HEK293 (cell line): ENCODE measurements around the gene KRTAP5-1.

Source experiments
- CTCF ChIA-PET: fragments of 350-600 bp; formaldehyde crosslinking; extraction: SDS; loops from one replicate; lab custom pipeline; 2021; ENCODE audit warnings: antibody characterized with exemption; lab: Yijun Ruan, JAX
- POLR2A ChIA-PET: fragments of 300-600 bp; formaldehyde crosslinking; extraction: SDS; loops from one replicate; lab custom pipeline; 2020; ENCODE audit warnings: antibody characterized with exemption, inconsistent platforms; lab: Yijun Ruan, JAX
- H3K27ac ChIP-seq: fragments of 200-500 bp; sonication (Bioruptor generic); 2 replicates; pipeline ENCODE4 v1.5.1; 2014; ENCODE audit warnings: low read depth, low read length, control low read depth, inconsistent platforms; ENCODE audit errors: extremely low read depth
- H3K36me3 ChIP-seq, 2 experiments: fragments of 200-500 bp in 1 of 2; sonication (Bioruptor generic) in 1 of 2; 1 replicate in 1 of 2; 2 replicates in 1 of 2; pipeline ENCODE4 v1.5.1; 2014 to 2017; ENCODE audit warnings: inconsistent platforms in 2 of 2, low read length in 2 of 2; ENCODE audit not compliant: control insufficient read depth in 2 of 2, insufficient read depth in 1 of 2
- H3K4me1 ChIP-seq: fragments of 200-500 bp; sonication (Bioruptor generic); 2 replicates; pipeline ENCODE4 v1.5.1; 2014; ENCODE audit warnings: mild to moderate bottlenecking, low read length, inconsistent platforms; ENCODE audit not compliant: control insufficient read depth, insufficient read depth
- H3K4me3 ChIP-seq: 2 replicates; pipeline ENCODE4 v1.5.1; 2011; ENCODE audit warnings: low read depth, mild to moderate bottlenecking, control low read depth, low read length, moderate library complexity
- H3K9me3 ChIP-seq: fragments of 200-500 bp; sonication (Bioruptor generic); 2 replicates; pipeline ENCODE4 v1.5.1; 2014; ENCODE audit warnings: low read depth, low read length, inconsistent platforms; ENCODE audit not compliant: control insufficient read depth, insufficient read depth
- BCL11A ChIP-seq: fragments of 450-650 bp; formaldehyde crosslinking; IDR thresholded peaks from 2 replicates; pipeline ENCODE4 v1.5.1; 2016; ENCODE audit warnings: low read depth, missing biosample characterization, missing genetic modification characterization
- GLI4 ChIP-seq: fragments of 450-650 bp; formaldehyde crosslinking; IDR thresholded peaks from 2 replicates; pipeline ENCODE4 v1.5.1; 2016; ENCODE audit warnings: missing biosample characterization, missing genetic modification characterization
- GLIS1 ChIP-seq: fragments of 450-650 bp; formaldehyde crosslinking; IDR thresholded peaks from 2 replicates; pipeline ENCODE4 v1.5.1; 2016; ENCODE audit warnings: missing biosample characterization, missing genetic modification characterization
- KLF1 ChIP-seq: fragments of 450-650 bp; formaldehyde crosslinking; IDR thresholded peaks from 2 replicates; pipeline ENCODE4 v1.5.1; 2016; ENCODE audit warnings: missing biosample characterization, missing genetic modification characterization
- MEIS1 ChIP-seq: sonication (generic); formaldehyde crosslinking; IDR thresholded peaks from 2 replicates; pipeline ENCODE4 v1.8.1; 2022; ENCODE audit warnings: missing genetic modification reagents, mild to moderate bottlenecking, borderline replicate concordance
- OSR2 ChIP-seq: fragments of 450-650 bp; formaldehyde crosslinking; IDR thresholded peaks from 2 replicates; pipeline ENCODE4 v1.5.1; 2016; ENCODE audit warnings: missing biosample characterization, missing genetic modification characterization
- SETDB1 ChIP-seq: IDR thresholded peaks from one replicate; pipeline ENCODE4 v1.6.1; 2017; ENCODE audit warnings: mild to moderate bottlenecking, low read length, moderate library complexity, mixed read lengths; ENCODE audit not compliant: insufficient read length
- ZBTB17 ChIP-seq: fragments of 450-650 bp; formaldehyde crosslinking; IDR thresholded peaks from 2 replicates; pipeline ENCODE4 v1.5.1; 2016; ENCODE audit warnings: missing biosample characterization, missing genetic modification characterization
- ZFP37 ChIP-seq: fragments of 450-650 bp; formaldehyde crosslinking; IDR thresholded peaks from 2 replicates; pipeline ENCODE4 v1.5.1; 2016; ENCODE audit warnings: missing biosample characterization, missing genetic modification characterization
- ZNF121 ChIP-seq: fragments of 450-650 bp; formaldehyde crosslinking; IDR thresholded peaks from 2 replicates; pipeline ENCODE4 v1.5.1; 2016; ENCODE audit warnings: missing biosample characterization, missing genetic modification characterization
- ZNF23 ChIP-seq: fragments of 450-650 bp; formaldehyde crosslinking; IDR thresholded peaks from 2 replicates; pipeline ENCODE4 v1.5.1; 2016; ENCODE audit warnings: missing biosample characterization, missing genetic modification characterization, borderline replicate concordance
- ZNF391 ChIP-seq: fragments of 450-650 bp; formaldehyde crosslinking; IDR thresholded peaks from 2 replicates; pipeline ENCODE4 v1.5.1; 2016; ENCODE audit warnings: low read depth, missing biosample characterization, missing genetic modification characterization, borderline replicate concordance
- ZNF530 ChIP-seq: fragments of 450-650 bp; formaldehyde crosslinking; IDR thresholded peaks from 2 replicates; pipeline ENCODE4 v1.5.1; 2016; ENCODE audit warnings: low read depth, missing biosample characterization, missing genetic modification characterization
- ZNF555 ChIP-seq: fragments of 450-650 bp; formaldehyde crosslinking; conservative IDR thresholded peaks from 2 replicates; pipeline ENCODE4 v1.5.1; 2017; ENCODE audit warnings: missing biosample characterization, mild to moderate bottlenecking, missing genetic modification characterization, inconsistent platforms
- ZNF585B ChIP-seq: fragments of 450-650 bp; formaldehyde crosslinking; IDR thresholded peaks from 2 replicates; pipeline ENCODE4 v1.5.1; 2016; ENCODE audit warnings: missing biosample characterization, missing genetic modification characterization
- ZNF660 ChIP-seq: fragments of 450-650 bp; IDR thresholded peaks from 2 replicates; pipeline ENCODE4 v1.5.1; 2018; ENCODE audit warnings: missing biosample characterization, mild to moderate bottlenecking, missing genetic modification characterization
- ZNF768 ChIP-seq: fragments of 450-650 bp; formaldehyde crosslinking; IDR thresholded peaks from 2 replicates; pipeline ENCODE4 v1.5.1; 2018; ENCODE audit warnings: missing biosample characterization, mild to moderate bottlenecking, missing genetic modification characterization
- ZNF837 ChIP-seq: fragments of 450-650 bp; formaldehyde crosslinking; IDR thresholded peaks from 2 replicates; pipeline ENCODE4 v1.5.1; 2016; ENCODE audit warnings: missing biosample characterization, missing genetic modification characterization
- TF ChIP-seq, protein P1 (sequence below): fragments of 450-650 bp; formaldehyde crosslinking; IDR thresholded peaks from 2 replicates; pipeline ENCODE4 v1.5.1; 2016; ENCODE audit warnings: missing biosample characterization, missing genetic modification characterization, borderline replicate concordance
- TF ChIP-seq, protein P2 (sequence below): fragments of 450-650 bp; formaldehyde crosslinking; IDR thresholded peaks from 2 replicates; pipeline ENCODE4 v1.5.1; 2016; ENCODE audit warnings: missing biosample characterization, missing genetic modification characterization
- TF ChIP-seq, protein P3 (sequence below): fragments of 450-650 bp; IDR thresholded peaks from 2 replicates; pipeline ENCODE4 v1.5.1; 2018; ENCODE audit warnings: missing biosample characterization, mild to moderate bottlenecking, missing genetic modification characterization
- TF ChIP-seq, protein P4 (sequence below): sonication (generic); formaldehyde crosslinking; IDR thresholded peaks from 2 replicates; pipeline ENCODE4 v1.8.1; 2022; ENCODE audit warnings: mild to moderate bottlenecking, moderate library complexity, missing genetic modification reagents
- TF ChIP-seq, protein P5 (sequence below): fragments of 450-650 bp; formaldehyde crosslinking; IDR thresholded peaks from 2 replicates; pipeline ENCODE4 v1.5.1; 2016; ENCODE audit warnings: missing biosample characterization, missing genetic modification characterization
- TF ChIP-seq, protein P6 (sequence below): fragments of 450-650 bp; formaldehyde crosslinking; IDR thresholded peaks from 2 replicates; pipeline ENCODE4 v1.5.1; 2017; ENCODE audit warnings: missing biosample characterization, missing genetic modification characterization

The KRTAP5-1 gene

DNA sequence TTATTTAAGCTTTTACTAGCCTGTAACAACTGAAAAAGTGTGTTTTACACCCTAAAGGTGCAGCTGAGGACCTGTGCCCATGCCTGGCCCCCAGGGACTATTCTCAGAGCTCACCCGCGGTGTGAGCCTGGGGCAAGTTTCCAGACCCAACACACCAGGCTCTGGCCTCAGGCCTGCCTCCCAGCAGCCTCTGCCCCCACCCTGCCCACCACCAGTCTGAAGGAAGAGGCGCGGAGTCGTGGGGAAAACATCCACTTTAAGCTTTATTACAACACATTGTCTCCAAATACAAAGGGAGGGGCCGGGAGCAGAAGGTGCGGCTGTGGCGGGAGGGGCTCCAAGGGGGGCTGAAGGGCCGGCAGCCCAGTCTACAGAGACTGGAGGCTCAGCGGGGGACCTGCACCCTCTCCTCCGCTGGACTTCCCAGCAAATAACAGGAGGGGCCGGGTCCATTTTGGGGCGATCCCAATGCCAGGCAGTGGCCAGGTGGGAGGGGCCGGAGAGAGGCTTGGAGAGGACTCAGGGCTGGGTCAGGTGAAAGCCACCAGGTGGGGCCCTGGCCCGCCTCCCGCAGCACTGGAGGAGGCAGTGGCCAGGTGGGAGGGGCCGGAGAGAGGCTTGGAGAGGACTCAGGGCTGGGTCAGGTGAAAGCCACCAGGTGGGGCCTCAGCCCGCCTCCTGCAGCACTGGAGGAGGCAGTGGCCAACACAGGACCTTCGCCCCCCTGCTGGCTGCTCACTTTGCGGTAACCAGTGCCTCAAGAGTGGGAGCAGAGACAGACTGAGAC lies 31.1 kb downstream of the KRTAP5-1 start:
- Histone ChIP-seq H3K4me1 (no peaks in the 10 kb centered on the region), H3K27ac (no peak overlapping the region), H3K4me3 (no peak overlapping the region), H3K36me3 (peaks cover 0 to 15% of the 10 kb centered on the region in 2 experiments; a peak in 1 of 3 replicates), H3K9me3 (no peaks in the 10 kb centered on the region)
- ChIA-PET CTCF (interaction anchor here (1.0 to 2.4 kb wide), 3 partner anchors 20 to 87 kb away, joined by 3 to 19 read pairs (median 3); no protein-coding TSS in a partner anchor), POLR2A (interaction anchor here (0.8 to 1.4 kb wide), 2 partner anchors 10 to 21 kb away, joined by 3 to 6 read pairs; no protein-coding TSS in a partner anchor)
- peak; percentile 30; the same call in 1 of the 2 replicates for TF ChIP-seq KLF1 (tag by site-specific recombination)
- TF ChIP-seq ZNF837 (tag by site-specific recombination), result no peak
- TF ChIP-seq ZBTB17 (tag by site-specific recombination), result no peak
- no peak for TF ChIP-seq ZNF660 (tag by site-specific recombination)
- TF ChIP-seq MEIS1, result no peak
- TF ChIP-seq ZNF555 (tag by site-specific recombination), result no peak
- no peak for TF ChIP-seq ZNF23
- TF ChIP-seq ZNF585B (tag by site-specific recombination), result no peak
- no peak for TF ChIP-seq GLI4 (tag by site-specific recombination)
- no peak for TF ChIP-seq ZFP37 (tag by site-specific recombination)
- no peak for TF ChIP-seq ZNF768 (tag by site-specific recombination)
- TF ChIP-seq GLIS1, result peak; percentile 87
- TF ChIP-seq, protein P1, sequence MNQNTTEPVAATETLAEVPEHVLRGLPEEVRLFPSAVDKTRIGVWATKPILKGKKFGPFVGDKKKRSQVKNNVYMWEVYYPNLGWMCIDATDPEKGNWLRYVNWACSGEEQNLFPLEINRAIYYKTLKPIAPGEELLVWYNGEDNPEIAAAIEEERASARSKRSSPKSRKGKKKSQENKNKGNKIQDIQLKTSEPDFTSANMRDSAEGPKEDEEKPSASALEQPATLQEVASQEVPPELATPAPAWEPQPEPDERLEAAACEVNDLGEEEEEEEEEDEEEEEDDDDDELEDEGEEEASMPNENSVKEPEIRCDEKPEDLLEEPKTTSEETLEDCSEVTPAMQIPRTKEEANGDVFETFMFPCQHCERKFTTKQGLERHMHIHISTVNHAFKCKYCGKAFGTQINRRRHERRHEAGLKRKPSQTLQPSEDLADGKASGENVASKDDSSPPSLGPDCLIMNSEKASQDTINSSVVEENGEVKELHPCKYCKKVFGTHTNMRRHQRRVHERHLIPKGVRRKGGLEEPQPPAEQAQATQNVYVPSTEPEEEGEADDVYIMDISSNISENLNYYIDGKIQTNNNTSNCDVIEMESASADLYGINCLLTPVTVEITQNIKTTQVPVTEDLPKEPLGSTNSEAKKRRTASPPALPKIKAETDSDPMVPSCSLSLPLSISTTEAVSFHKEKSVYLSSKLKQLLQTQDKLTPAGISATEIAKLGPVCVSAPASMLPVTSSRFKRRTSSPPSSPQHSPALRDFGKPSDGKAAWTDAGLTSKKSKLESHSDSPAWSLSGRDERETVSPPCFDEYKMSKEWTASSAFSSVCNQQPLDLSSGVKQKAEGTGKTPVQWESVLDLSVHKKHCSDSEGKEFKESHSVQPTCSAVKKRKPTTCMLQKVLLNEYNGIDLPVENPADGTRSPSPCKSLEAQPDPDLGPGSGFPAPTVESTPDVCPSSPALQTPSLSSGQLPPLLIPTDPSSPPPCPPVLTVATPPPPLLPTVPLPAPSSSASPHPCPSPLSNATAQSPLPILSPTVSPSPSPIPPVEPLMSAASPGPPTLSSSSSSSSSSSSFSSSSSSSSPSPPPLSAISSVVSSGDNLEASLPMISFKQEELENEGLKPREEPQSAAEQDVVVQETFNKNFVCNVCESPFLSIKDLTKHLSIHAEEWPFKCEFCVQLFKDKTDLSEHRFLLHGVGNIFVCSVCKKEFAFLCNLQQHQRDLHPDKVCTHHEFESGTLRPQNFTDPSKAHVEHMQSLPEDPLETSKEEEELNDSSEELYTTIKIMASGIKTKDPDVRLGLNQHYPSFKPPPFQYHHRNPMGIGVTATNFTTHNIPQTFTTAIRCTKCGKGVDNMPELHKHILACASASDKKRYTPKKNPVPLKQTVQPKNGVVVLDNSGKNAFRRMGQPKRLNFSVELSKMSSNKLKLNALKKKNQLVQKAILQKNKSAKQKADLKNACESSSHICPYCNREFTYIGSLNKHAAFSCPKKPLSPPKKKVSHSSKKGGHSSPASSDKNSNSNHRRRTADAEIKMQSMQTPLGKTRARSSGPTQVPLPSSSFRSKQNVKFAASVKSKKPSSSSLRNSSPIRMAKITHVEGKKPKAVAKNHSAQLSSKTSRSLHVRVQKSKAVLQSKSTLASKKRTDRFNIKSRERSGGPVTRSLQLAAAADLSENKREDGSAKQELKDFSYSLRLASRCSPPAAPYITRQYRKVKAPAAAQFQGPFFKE (tag by site-specific recombination), result no peak
- TF ChIP-seq, protein P2, sequence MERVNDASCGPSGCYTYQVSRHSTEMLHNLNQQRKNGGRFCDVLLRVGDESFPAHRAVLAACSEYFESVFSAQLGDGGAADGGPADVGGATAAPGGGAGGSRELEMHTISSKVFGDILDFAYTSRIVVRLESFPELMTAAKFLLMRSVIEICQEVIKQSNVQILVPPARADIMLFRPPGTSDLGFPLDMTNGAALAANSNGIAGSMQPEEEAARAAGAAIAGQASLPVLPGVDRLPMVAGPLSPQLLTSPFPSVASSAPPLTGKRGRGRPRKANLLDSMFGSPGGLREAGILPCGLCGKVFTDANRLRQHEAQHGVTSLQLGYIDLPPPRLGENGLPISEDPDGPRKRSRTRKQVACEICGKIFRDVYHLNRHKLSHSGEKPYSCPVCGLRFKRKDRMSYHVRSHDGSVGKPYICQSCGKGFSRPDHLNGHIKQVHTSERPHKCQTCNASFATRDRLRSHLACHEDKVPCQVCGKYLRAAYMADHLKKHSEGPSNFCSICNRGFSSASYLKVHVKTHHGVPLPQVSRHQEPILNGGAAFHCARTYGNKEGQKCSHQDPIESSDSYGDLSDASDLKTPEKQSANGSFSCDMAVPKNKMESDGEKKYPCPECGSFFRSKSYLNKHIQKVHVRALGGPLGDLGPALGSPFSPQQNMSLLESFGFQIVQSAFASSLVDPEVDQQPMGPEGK, result no peak
- no peak for TF ChIP-seq ZNF391 (tag by site-specific recombination)
- TF ChIP-seq, protein P3, sequence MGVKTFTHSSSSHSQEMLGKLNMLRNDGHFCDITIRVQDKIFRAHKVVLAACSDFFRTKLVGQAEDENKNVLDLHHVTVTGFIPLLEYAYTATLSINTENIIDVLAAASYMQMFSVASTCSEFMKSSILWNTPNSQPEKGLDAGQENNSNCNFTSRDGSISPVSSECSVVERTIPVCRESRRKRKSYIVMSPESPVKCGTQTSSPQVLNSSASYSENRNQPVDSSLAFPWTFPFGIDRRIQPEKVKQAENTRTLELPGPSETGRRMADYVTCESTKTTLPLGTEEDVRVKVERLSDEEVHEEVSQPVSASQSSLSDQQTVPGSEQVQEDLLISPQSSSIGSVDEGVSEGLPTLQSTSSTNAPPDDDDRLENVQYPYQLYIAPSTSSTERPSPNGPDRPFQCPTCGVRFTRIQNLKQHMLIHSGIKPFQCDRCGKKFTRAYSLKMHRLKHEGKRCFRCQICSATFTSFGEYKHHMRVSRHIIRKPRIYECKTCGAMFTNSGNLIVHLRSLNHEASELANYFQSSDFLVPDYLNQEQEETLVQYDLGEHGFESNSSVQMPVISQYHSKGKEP (tag by site-specific recombination), result no peak
- TF ChIP-seq, protein P4, sequence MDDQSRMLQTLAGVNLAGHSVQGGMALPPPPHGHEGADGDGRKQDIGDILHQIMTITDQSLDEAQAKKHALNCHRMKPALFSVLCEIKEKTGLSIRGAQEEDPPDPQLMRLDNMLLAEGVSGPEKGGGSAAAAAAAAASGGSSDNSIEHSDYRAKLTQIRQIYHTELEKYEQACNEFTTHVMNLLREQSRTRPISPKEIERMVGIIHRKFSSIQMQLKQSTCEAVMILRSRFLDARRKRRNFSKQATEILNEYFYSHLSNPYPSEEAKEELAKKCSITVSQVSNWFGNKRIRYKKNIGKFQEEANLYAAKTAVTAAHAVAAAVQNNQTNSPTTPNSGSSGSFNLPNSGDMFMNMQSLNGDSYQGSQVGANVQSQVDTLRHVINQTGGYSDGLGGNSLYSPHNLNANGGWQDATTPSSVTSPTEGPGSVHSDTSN (CRISPR knock-in tag), result no peak
- TF ChIP-seq SETDB1, result no peak
- no peak for TF ChIP-seq OSR2 (tag by site-specific recombination)
- TF ChIP-seq, protein P5, sequence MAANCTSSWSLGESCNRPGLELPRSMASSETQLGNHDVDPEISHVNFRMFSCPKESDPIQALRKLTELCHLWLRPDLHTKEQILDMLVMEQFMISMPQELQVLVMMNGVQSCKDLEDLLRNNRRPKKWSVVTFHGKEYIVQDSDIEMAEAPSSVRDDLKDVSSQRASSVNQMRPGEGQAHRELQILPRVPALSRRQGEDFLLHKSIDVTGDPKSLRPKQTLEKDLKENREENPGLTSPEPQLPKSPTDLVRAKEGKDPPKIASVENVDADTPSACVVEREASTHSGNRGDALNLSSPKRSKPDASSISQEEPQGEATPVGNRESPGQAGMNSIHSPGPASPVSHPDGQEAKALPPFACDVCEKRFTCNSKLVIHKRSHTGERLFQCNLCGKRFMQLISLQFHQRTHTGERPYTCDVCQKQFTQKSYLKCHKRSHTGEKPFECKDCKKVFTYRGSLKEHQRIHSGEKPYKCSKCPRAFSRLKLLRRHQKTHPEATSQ (tag by site-specific recombination), result no peak
- 0 out of 2 replicates have a peak, but pooled peaks have one; percentile 28 for TF ChIP-seq ZNF121 (tag by site-specific recombination)
- TF ChIP-seq ZNF530 (tag by site-specific recombination), result no peak
- TF ChIP-seq, protein P6, sequence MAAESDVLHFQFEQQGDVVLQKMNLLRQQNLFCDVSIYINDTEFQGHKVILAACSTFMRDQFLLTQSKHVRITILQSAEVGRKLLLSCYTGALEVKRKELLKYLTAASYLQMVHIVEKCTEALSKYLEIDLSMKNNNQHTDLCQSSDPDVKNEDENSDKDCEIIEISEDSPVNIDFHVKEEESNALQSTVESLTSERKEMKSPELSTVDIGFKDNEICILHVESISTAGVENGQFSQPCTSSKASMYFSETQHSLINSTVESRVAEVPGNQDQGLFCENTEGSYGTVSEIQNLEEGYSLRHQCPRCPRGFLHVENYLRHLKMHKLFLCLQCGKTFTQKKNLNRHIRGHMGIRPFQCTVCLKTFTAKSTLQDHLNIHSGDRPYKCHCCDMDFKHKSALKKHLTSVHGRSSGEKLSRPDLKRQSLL (tag by site-specific recombination), result no peak
- TF ChIP-seq BCL11A (tag by site-specific recombination), result no peak
